BJ (cell line): ENCODE measurements around the gene LILRA1. TPM values are rescaled to one million over a fixed set of nuclear protein-coding genes. Genes with fewer than 3 reads are reported as not detected.
"Not testable (repeated sequence)": the region's sequence is repeated elsewhere in the genome, so short reads cannot be mapped to it uniquely, and the experiment has no call there.

Experiments
- CTCF ChIA-PET: fragments of 350-600 bp; formaldehyde crosslinking; extraction: SDS; loops from one replicate; lab custom pipeline; 2021; ENCODE audit warnings: antibody characterized with exemption, inconsistent platforms; lab: Yijun Ruan, JAX
- POLR2A ChIA-PET: fragments of 300-600 bp; sonication (Branson Sonifier 250); formaldehyde crosslinking; extraction: SDS; loops from one replicate; lab custom pipeline; 2021; ENCODE audit warnings: antibody characterized with exemption; lab: Charles Lee
- DNase-seq: peaks from one replicate; pipeline ENCODE4 v3.0.0-alpha.2; 2011; ENCODE audit warnings: low read depth
- H3K27me3 ChIP-seq: 2 replicates; pipeline ENCODE4 v1.6.0; 2011; ENCODE audit warnings: low read length; ENCODE audit not compliant: control insufficient read depth, insufficient read depth
- H3K36me3 ChIP-seq: 2 replicates; pipeline ENCODE4 v1.5.1; 2011; ENCODE audit warnings: low read length; ENCODE audit not compliant: control insufficient read depth, insufficient read depth
- H3K4me3 ChIP-seq: 2 replicates; pipeline ENCODE4 v1.5.1; 2011; ENCODE audit warnings: low read depth, mild to moderate bottlenecking, control low read depth, low read length
- CTCF ChIP-seq: IDR thresholded peaks from 2 replicates; pipeline ENCODE4 v1.5.1; 2011; ENCODE audit warnings: low read depth, mild to moderate bottlenecking, control low read depth, inconsistent platforms, low read length, moderate library complexity; ENCODE audit not compliant: insufficient read depth
- polyA plus RNA-seq: library from polyadenylated mRNA; depleted of rRNA; stranded (reverse); fragments of >200 nt; gene quantifications from 2 replicates; pipeline ENCODE4 v1.2.3, GENCODE V29; 2011

The LILRA1 gene
- polyA plus RNA-seq, 1 experiment: not detected

- H3K4me3 ChIP-seq: no peak within 1 kb of the TSS
- H3K27me3 ChIP-seq: no peaks in the 10 kb centered on the region
- DNase-seq: no peak
- ChIA-PET CTCF (no interaction called here), POLR2A (no interaction called here)
- TF ChIP-seq CTCF: no peak
- no peaks in the 10 kb centered on the region for H3K36me3 ChIP-seq
These were observed 20.0 kb upstream of the LILRA1 start, which contains the start of gene LILRA2 for GRCh38 chr19:54573330-54573872. Gene LILRA2 (plus strand): TSS chr19:54573790. CDS start chr19:54573879, 89 bp downstream.

GRCh38 chr19:54574051-54574450, 19.4 kb upstream of the LILRA1 start:
- no peak for TF ChIP-seq CTCF
- DNase-seq: no peak
- Histone ChIP-seq H3K27me3 (no peaks in the 10 kb centered on the region), H3K4me3 (no peak overlapping the region), H3K36me3 (no peaks in the 10 kb centered on the region)
- ChIA-PET CTCF (no interaction called here), POLR2A (no interaction called here)

GRCh38 chr19:54574527-54575056, 18.8 kb upstream of the LILRA1 start:
- no peak for DNase-seq
- CTCF ChIA-PET: no interaction called here
- POLR2A ChIA-PET: no interaction called here
- Histone ChIP-seq H3K4me3 (no peak overlapping the region), H3K36me3 (no peaks in the 10 kb centered on the region), H3K27me3 (no peaks in the 10 kb centered on the region)
- no peak for TF ChIP-seq CTCF

GRCh38 chr19:54575205-54575604, 18.2 kb upstream of the LILRA1 start:
- CTCF ChIA-PET, H3K4me3 ChIP-seq, POLR2A ChIA-PET: not testable (repeated sequence)

GRCh38 chr19:54576411-54576976, 16.9 kb upstream of the LILRA1 start:
- no peak for DNase-seq
- no peak for TF ChIP-seq CTCF
- ChIA-PET POLR2A (no interaction called here), CTCF (no interaction called here)
- Histone ChIP-seq H3K36me3 (no peaks in the 10 kb centered on the region), H3K27me3 (no peaks in the 10 kb centered on the region), H3K4me3 (no peak overlapping the region)

More at GRCh38 chr19:54575205-54575604, 18.2 kb upstream of the LILRA1 start:
- not testable (repeated sequence) for DNase-seq, H3K27me3 ChIP-seq, H3K36me3 ChIP-seq
